Measurements from ENCODE around the gene DLX1.

- TF ChIP-seq TAF1 (conservative IDR thresholded peaks at IDR 0.05) (no peak), CTCF (IDR thresholded peaks at IDR 0.05; ENCODE audit: low read depth, low read length, missing input control) (no peak), REST (IDR thresholded peaks at IDR 0.05) (no peak), JUND (IDR thresholded peaks at IDR 0.05) (no peak), FOXA2 (IDR thresholded peaks at IDR 0.05) (no peak), GABPA (IDR thresholded peaks at IDR 0.05 in 1 of 2, conservative IDR thresholded peaks at IDR 0.05 in 1 of 2) (no peak), RAD21 (IDR thresholded peaks at IDR 0.05) (no peak), YY1 (IDR thresholded peaks at IDR 0.05) (no peak), EGR1 (IDR thresholded peaks at IDR 0.05; ENCODE audit: low read depth in 2 of 2) (no peak)
Measured at GRCh38 chr2:172084395-172084644, 987 bp upstream of the DLX1 start.
